ENCODE measurements around the gene DXO.

DNA sequence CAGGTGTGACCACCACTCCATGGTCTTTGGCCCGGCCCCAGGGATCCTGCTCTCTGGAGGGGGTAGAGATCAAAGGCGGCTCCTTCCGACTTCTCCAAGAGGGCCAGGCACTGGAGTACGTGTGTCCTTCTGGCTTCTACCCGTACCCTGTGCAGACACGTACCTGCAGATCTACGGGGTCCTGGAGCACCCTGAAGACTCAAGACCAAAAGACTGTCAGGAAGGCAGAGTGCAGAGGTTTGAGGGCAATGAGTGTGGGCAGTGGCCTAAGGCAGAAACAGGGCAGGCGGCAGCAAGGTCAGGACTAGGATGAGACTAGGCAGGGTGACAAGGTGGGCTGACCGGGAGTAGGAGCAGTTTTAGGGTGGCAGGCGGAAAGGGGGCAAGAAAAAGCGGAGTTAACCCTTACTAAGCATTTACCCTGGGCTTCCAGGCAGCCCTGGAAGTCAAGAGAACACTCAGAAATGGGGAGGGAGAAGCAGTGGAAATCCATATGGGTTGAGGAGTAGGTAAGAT is 25.5 kb downstream of the DXO start:
- TF ChIP-seq, protein P1, sequence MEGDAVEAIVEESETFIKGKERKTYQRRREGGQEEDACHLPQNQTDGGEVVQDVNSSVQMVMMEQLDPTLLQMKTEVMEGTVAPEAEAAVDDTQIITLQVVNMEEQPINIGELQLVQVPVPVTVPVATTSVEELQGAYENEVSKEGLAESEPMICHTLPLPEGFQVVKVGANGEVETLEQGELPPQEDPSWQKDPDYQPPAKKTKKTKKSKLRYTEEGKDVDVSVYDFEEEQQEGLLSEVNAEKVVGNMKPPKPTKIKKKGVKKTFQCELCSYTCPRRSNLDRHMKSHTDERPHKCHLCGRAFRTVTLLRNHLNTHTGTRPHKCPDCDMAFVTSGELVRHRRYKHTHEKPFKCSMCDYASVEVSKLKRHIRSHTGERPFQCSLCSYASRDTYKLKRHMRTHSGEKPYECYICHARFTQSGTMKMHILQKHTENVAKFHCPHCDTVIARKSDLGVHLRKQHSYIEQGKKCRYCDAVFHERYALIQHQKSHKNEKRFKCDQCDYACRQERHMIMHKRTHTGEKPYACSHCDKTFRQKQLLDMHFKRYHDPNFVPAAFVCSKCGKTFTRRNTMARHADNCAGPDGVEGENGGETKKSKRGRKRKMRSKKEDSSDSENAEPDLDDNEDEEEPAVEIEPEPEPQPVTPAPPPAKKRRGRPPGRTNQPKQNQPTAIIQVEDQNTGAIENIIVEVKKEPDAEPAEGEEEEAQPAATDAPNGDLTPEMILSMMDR (IDR thresholded peaks at IDR 0.05): no peak
- TF ChIP-seq SIN3A (IDR thresholded peaks at IDR 0.05; ENCODE audit: borderline replicate concordance, insufficient read depth, low read depth, low read length) (no peak), POLR2AphosphoS5 (IDR thresholded peaks at IDR 0.05; ENCODE audit: low read depth, low read length) (no peak)
- TF ChIP-seq, protein P2, sequence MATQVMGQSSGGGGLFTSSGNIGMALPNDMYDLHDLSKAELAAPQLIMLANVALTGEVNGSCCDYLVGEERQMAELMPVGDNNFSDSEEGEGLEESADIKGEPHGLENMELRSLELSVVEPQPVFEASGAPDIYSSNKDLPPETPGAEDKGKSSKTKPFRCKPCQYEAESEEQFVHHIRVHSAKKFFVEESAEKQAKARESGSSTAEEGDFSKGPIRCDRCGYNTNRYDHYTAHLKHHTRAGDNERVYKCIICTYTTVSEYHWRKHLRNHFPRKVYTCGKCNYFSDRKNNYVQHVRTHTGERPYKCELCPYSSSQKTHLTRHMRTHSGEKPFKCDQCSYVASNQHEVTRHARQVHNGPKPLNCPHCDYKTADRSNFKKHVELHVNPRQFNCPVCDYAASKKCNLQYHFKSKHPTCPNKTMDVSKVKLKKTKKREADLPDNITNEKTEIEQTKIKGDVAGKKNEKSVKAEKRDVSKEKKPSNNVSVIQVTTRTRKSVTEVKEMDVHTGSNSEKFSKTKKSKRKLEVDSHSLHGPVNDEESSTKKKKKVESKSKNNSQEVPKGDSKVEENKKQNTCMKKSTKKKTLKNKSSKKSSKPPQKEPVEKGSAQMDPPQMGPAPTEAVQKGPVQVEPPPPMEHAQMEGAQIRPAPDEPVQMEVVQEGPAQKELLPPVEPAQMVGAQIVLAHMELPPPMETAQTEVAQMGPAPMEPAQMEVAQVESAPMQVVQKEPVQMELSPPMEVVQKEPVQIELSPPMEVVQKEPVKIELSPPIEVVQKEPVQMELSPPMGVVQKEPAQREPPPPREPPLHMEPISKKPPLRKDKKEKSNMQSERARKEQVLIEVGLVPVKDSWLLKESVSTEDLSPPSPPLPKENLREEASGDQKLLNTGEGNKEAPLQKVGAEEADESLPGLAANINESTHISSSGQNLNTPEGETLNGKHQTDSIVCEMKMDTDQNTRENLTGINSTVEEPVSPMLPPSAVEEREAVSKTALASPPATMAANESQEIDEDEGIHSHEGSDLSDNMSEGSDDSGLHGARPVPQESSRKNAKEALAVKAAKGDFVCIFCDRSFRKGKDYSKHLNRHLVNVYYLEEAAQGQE (IDR thresholded peaks at IDR 0.05; ENCODE audit: insufficient read depth in 1 of 2, low read depth in 2 of 2, low read length in 1 of 2): no peak
